ENCODE results near the gene VTN.
A peak's percentile ranks its signal among the peaks of the same experiment; 100 is the strongest.
"Not testable (repeated sequence)": the region's sequence is repeated elsewhere in the genome, so short reads cannot be mapped to it uniquely, and the experiment has no call there.

VTN gene

GRCh38 chr17:28339431-28339830, 30.7 kb downstream of the VTN start:
- DNase-seq: no peak

- DNase-seq: not testable (repeated sequence)
These were observed 31.3 kb downstream of the VTN start for GRCh38 chr17:28338769-28339212.

- DNase-seq: no peak
These were observed 31.9 kb downstream of the VTN start for GRCh38 chr17:28338056-28338768.

GRCh38 chr17:28335959-28336871, 33.9 kb downstream of the VTN start:
- peak; percentile 50 for DNase-seq

GRCh38 chr17:28335201-28335958, 34.7 kb downstream of the VTN start, which contains the start of the genes IFT20 and TNFAIP1:
Gene IFT20, minus strand, starts transcription at chr17:28335472. Its CDS starts 3,487 bp downstream, at chr17:28331985.
Gene TNFAIP1, plus strand, starts transcription at chr17:28335761. Its CDS starts 3,761 bp downstream, at chr17:28339522.
- peak; percentile 100 for DNase-seq

GRCh38 chr17:28334666-28335200, 35.4 kb downstream of the VTN start:
- peak; percentile 32 for DNase-seq

- DNase-seq: no peak
These were observed 35.9 kb downstream of the VTN start for GRCh38 chr17:28334171-28334570.

- no peak for DNase-seq
These were observed 36.9 kb downstream of the VTN start for GRCh38 chr17:28333083-28333746.

GRCh38 chr17:28331891-28332420, 38.2 kb downstream of the VTN start:
- no peak for DNase-seq

GRCh38 chr17:28330671-28331070, 39.4 kb downstream of the VTN start:
- DNase-seq: no peak

GRCh38 chr17:28328325-28328724, 41.8 kb downstream of the VTN start:
- DNase-seq: no peak

GRCh38 chr17:28327709-28328108, 42.4 kb downstream of the VTN start:
- no peak for DNase-seq

- DNase-seq: no peak
These were observed 43.0 kb downstream of the VTN start for GRCh38 chr17:28327031-28327607.

- DNase-seq: no peak
These were observed 44.0 kb downstream of the VTN start for GRCh38 chr17:28326114-28326513.

GRCh38 chr17:28325211-28325610, 44.9 kb downstream of the VTN start:
- DNase-seq: no peak

GRCh38 chr17:28324781-28325180, 45.3 kb downstream of the VTN start:
- peak; percentile 32 for DNase-seq

- no peak for DNase-seq
These were observed 45.8 kb downstream of the VTN start for GRCh38 chr17:28324267-28324745.

- no peak for DNase-seq
These were observed 49.7 kb downstream of the VTN start for GRCh38 chr17:28320215-28321061.

GRCh38 chr17:28319598-28319935, 50.5 kb downstream of the VTN start:
- DNase-seq: no peak
